C4-2B (cell line): ENCODE measurements around the gene BAMBI.

Experiments
- H3K27ac ChIP-seq: fragments of 450-650 bp; 2 replicates; pipeline ENCODE4 v1.5.1; 2017
- CTCF ChIP-seq: fragments of 450-650 bp; conservative IDR thresholded peaks from 2 replicates; pipeline ENCODE4 v1.5.1; 2017; ENCODE audit warnings: mild to moderate bottlenecking
- ZFX ChIP-seq: fragments of 450-650 bp; IDR thresholded peaks from 2 replicates; pipeline ENCODE4 v1.6.1; 2017

Gene BAMBI

DNA sequence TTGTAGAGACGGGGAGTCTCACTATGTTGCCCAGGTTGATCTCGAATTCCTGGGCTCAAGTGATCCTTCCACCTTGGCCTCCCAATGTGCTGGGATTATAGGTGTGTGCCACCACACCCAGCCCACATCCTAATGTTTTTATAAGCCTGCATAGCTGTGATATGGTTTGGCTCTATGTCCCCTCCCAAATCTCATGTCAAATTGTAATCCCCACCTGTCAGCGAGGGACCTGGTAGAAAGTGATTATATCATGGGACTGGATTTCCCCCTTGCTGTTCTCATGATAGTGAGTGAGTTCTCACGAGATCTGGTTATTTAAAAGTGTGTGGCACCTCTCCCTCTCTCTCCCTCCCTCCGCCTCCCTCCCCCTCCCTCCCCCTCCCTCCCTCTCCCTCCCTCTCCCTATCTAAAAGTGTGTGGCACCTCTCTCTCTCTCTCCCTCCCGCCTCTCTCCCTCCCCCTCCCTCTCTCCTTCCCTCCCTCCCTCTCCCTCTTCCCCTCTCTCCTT is 13.9 kb downstream of the BAMBI start:
- no peak overlapping the region for H3K27ac ChIP-seq
- TF ChIP-seq ZFX (no peak), CTCF (no peak)

- TF ChIP-seq ZFX, result no peak
- TF ChIP-seq CTCF, result no peak
Observed at GRCh38 chr10:28692050-28692449, 14.7 kb downstream of the BAMBI start.

GRCh38 chr10:28694530-28694929 is 17.2 kb downstream of the BAMBI start:
- no peak overlapping the region for H3K27ac ChIP-seq
- no peak for TF ChIP-seq CTCF
- no peak for TF ChIP-seq ZFX

More at GRCh38 chr10:28692050-28692449, 14.7 kb downstream of the BAMBI start:
- H3K27ac ChIP-seq, result no peak overlapping the region

DNA sequence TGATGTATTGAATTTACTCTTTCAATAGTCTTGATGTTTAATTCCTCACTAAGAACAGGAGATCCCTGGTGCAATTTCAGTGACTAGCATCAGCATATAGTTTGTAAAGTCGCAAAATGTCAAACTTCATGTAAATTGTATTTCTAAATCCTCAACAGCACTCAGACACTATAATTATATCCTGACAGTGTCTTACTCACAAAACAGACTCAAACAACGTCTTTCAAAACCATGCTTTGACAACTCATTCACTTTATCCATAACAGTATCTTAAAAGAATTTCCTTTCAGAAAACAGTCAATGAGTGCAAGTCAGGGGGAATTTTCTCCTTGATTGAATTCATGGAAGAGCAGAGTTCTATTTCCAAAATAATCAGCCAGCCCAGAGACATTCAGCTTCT is 20.8 kb downstream of the BAMBI start:
- no peak overlapping the region for H3K27ac ChIP-seq
- no peak for TF ChIP-seq ZFX

GRCh38 chr10:28704464-28705161 is 27.3 kb downstream of the BAMBI start:
- no peak overlapping the region for H3K27ac ChIP-seq
- TF ChIP-seq CTCF (no peak), ZFX (no peak)

GRCh38 chr10:28705472-28705871 is 28.2 kb downstream of the BAMBI start:
- TF ChIP-seq CTCF, result no peak
- TF ChIP-seq ZFX, result no peak

DNA sequence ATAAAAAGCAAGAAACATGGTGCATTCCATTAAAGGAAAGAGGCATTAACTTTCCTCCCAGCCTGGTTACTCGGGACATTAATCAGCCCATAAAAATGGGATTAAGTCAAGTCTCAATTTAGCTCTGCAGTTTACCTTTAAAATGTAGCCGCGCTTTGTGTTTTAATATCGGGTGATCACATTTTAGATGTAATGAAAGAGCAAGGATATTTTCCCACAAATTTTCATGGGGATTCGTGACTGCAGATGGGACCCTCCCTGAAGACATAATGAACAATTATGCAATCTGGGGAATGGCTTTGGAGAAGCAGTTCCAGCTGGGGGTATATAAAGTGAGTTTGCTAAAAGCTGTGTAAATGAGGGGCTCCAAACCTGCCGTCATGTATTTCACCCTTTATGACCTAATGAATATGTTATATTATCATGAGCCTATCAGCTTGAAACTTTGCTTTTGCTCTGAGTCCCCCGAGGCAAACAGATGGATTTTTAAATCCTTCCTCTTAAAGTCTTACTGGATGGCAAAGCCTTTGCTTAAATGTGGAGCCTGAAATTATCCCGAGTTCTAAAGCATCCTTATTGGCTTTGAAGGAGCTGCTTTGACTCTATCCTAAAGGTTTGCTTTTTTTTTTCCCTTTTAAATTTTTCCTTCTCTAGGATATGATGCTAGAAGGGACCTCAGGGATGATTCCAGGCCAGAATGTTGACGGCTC is 31.8 kb downstream of the BAMBI start:
- no peak overlapping the region for H3K27ac ChIP-seq
- TF ChIP-seq CTCF, result no peak

More at GRCh38 chr10:28705472-28705871, 28.2 kb downstream of the BAMBI start:
- H3K27ac ChIP-seq, result no peak overlapping the region
